Measurements from ENCODE around the gene RAMP2. TPM values are rescaled to one million over a fixed set of nuclear protein-coding genes. Genes with fewer than 3 reads are reported as not detected.

Gene RAMP2
- total RNA-seq, 1 donor from 2014 or later, result 27.3 TPM

DNA sequence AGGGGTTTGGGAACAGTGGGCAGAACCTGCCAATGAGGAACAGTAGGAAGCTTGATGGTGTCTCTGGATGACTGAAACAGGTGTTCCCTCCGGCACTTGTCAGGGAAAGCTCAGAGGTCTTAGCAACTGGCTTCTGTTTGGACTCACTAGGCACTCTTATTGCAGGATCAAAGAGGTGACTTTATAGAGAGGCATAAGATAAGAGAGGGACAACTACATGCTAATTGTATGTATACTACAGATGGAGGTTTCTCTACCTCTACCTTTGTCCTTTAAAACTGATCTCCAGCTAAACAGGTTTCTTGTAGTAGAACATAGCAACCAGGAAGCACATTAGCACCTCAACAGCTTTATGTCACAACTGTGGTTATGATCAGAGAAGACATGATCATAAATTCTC, 45.2 kb downstream of the RAMP2 start:
- DNase-seq (ENCODE audit: extremely low spot score in 2 of 2), result no peak
- no peaks in the 10 kb centered on the region for H3K27me3 ChIP-seq
- H3K9me3 ChIP-seq, result no peaks in the 10 kb centered on the region
- no peak overlapping the region for H3K4me3 ChIP-seq
- no peaks in the 10 kb centered on the region for H3K4me1 ChIP-seq
- peaks cover 0 to 22% of the 10 kb centered on the region in 2 donors for H3K36me3 ChIP-seq
- H3K27ac ChIP-seq, result no peak overlapping the region
- intact Hi-C loops (cut with DNase I), result no loop called here
- TF ChIP-seq POLR2AphosphoS5 (IDR thresholded peaks at IDR 0.05; ENCODE audit: insufficient read depth in 1 of 2, low read depth in 1 of 2) (no peak), POLR2A (IDR thresholded peaks at IDR 0.05) (no peak)
- TF ChIP-seq, protein P1, sequence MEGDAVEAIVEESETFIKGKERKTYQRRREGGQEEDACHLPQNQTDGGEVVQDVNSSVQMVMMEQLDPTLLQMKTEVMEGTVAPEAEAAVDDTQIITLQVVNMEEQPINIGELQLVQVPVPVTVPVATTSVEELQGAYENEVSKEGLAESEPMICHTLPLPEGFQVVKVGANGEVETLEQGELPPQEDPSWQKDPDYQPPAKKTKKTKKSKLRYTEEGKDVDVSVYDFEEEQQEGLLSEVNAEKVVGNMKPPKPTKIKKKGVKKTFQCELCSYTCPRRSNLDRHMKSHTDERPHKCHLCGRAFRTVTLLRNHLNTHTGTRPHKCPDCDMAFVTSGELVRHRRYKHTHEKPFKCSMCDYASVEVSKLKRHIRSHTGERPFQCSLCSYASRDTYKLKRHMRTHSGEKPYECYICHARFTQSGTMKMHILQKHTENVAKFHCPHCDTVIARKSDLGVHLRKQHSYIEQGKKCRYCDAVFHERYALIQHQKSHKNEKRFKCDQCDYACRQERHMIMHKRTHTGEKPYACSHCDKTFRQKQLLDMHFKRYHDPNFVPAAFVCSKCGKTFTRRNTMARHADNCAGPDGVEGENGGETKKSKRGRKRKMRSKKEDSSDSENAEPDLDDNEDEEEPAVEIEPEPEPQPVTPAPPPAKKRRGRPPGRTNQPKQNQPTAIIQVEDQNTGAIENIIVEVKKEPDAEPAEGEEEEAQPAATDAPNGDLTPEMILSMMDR (IDR thresholded peaks at IDR 0.05), result no peak

DNA sequence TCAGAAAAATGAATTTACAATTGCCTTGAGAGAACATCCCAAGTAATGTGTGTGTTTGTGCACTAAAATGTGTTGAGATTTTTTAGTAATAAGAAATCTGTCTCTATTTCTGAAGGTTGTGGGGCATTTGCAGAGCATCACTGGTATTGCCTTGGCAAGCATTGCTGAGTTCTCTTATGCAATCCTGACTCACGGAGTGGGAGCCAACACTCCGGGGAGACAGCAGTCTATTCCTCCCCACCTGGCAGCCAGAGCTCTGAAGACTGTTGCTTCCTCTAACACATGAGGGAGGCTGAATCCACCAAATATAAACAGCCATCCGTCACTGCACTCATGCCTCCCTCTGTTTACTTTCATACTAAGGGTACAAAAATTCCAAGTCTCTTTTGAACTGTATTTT, 48.2 kb downstream of the RAMP2 start:
- no peaks in the 10 kb centered on the region for H3K4me1 ChIP-seq
- peaks cover 0 to 41% of the 10 kb centered on the region in 2 donors for H3K36me3 ChIP-seq
- no peaks in the 10 kb centered on the region for H3K27me3 ChIP-seq
- H3K27ac ChIP-seq, result no peak overlapping the region
- no peak for DNase-seq (ENCODE audit: extremely low spot score in 2 of 2)
- no peaks in the 10 kb centered on the region for H3K9me3 ChIP-seq
- TF ChIP-seq, protein P1 (IDR thresholded peaks at IDR 0.05), result no peak
- TF ChIP-seq POLR2A (IDR thresholded peaks at IDR 0.05), result no peak
- TF ChIP-seq POLR2AphosphoS5 (IDR thresholded peaks at IDR 0.05; ENCODE audit: insufficient read depth in 1 of 2, low read depth in 1 of 2), result no peak
- intact Hi-C loops (cut with DNase I), result no loop called here
- H3K4me3 ChIP-seq, result no peak overlapping the region

Small RNAs within 50 kb of the gene (small RNA-seq; reads per million reads assigned to genes)
- not detected for gene HMGN2P15

Other genes with a start within 250 kb of the RAMP2 start
- 24.6 TPM for gene NAGLU, start 225.0 kb upstream of the RAMP2 start, total RNA-seq
- gene HSD17B1, start 208.3 kb upstream of the RAMP2 start, total RNA-seq, result 2.0 TPM
- gene COASY, start 199.1 kb upstream of the RAMP2 start, total RNA-seq, result 24.8 TPM
- 33.9 TPM for gene MLX, start 194.1 kb upstream of the RAMP2 start, total RNA-seq
- 0.98 TPM for gene PSMC3IP, start 183.5 kb upstream of the RAMP2 start, total RNA-seq
- gene RETREG3, start 151.9 kb upstream of the RAMP2 start, total RNA-seq, result 75.4 TPM
- gene TUBG1, start 151.5 kb upstream of the RAMP2 start, total RNA-seq, result 33.9 TPM
- gene TUBG2, start 101.9 kb upstream of the RAMP2 start, total RNA-seq, result 44.7 TPM
- gene PLEKHH3, start 84.2 kb upstream of the RAMP2 start, total RNA-seq, result 44.9 TPM
- 3.2 TPM for gene CCR10, start 79.4 kb upstream of the RAMP2 start, total RNA-seq
- gene CNTNAP1, start 78.7 kb upstream of the RAMP2 start, total RNA-seq, result 5.9 TPM
- 73.7 TPM for gene EZH1, start 16.2 kb upstream of the RAMP2 start, total RNA-seq
- 28.2 TPM for gene VPS25, start 12.2 kb downstream of the RAMP2 start, total RNA-seq
- gene WNK4, start 19.4 kb downstream of the RAMP2 start, total RNA-seq, result 1.2 TPM
- 89.4 TPM for gene COA3, start 37.5 kb downstream of the RAMP2 start, total RNA-seq
- not detected for gene CNTD1, start 37.6 kb downstream of the RAMP2 start, total RNA-seq
- 111 TPM for gene BECN1, start 63.1 kb downstream of the RAMP2 start, total RNA-seq
- 70.0 TPM for gene PSME3, start 72.2 kb downstream of the RAMP2 start, total RNA-seq
- gene AOC2, start 83.4 kb downstream of the RAMP2 start, total RNA-seq, result 2.2 TPM
- 31.7 TPM for gene AOC3, start 90.0 kb downstream of the RAMP2 start, total RNA-seq
- gene G6PC1, start 139.6 kb downstream of the RAMP2 start, total RNA-seq, result not detected
- gene AARSD1, start 203.2 kb downstream of the RAMP2 start, total RNA-seq, result 53.5 TPM
- gene PTGES3L, start 218.9 kb downstream of the RAMP2 start, total RNA-seq, result 1.5 TPM
- 21.4 TPM for gene RUNDC1, start 219.3 kb downstream of the RAMP2 start, total RNA-seq
- gene RPL27, start 237.2 kb downstream of the RAMP2 start, total RNA-seq, result 1,982 TPM
- gene IFI35, start 245.6 kb downstream of the RAMP2 start, total RNA-seq, result 15.2 TPM

Data from vagina (tissue), 2 donors.